Stimulated activated CD4-positive, alpha-beta T cell treated with anti-CD3 and anti-CD28 coated beads, Interleukin-1b, Interleukin-23, amount 100 ng/mL, for 24 hours (primary cell): ENCODE measurements around the gene RAD54L.
"Not testable (repeated sequence)": the region's sequence is repeated elsewhere in the genome, so short reads cannot be mapped to it uniquely, and the experiment has no call there.

Source experiments
- DNase-seq, 4 experiments: peaks; one replicate each; pipeline ENCODE4 v3.0.0-alpha.2; 2020; ENCODE audit warnings: low read depth in 4 of 4, low spot score in 1 of 4

RAD54L gene

GRCh38 chr1:46247436-46248121 lies at the start of gene RAD54L:
Gene RAD54L, plus strand, starts transcription at chr1:46247763. Its CDS starts 643 bp downstream, at chr1:46248406.
- peak; percentile 89 to 96 (median 93) for DNase-seq

- peak; percentile 33 to 70 (median 60) for DNase-seq
Observed at GRCh38 chr1:46197964-46198811, 49.4 kb upstream of the RAD54L start, which contains the start of gene POMGNT1. Gene POMGNT1, minus strand, starts transcription at chr1:46198434. Its CDS starts 613 bp downstream, at chr1:46197821.

GRCh38 chr1:46199233-46199749 lies 48.3 kb upstream of the RAD54L start:
- no peak for DNase-seq

GRCh38 chr1:46203738-46204405 lies 43.7 kb upstream of the RAD54L start:
- no peak for DNase-seq

- no peak for DNase-seq
Observed at GRCh38 chr1:46204406-46204742, 43.2 kb upstream of the RAD54L start.

- no peak for DNase-seq
Observed at GRCh38 chr1:46205141-46205540, 42.4 kb upstream of the RAD54L start.

GRCh38 chr1:46205791-46206190 lies 41.8 kb upstream of the RAD54L start:
- no peak for DNase-seq

GRCh38 chr1:46206399-46206798 lies 41.2 kb upstream of the RAD54L start:
- no peak for DNase-seq

- DNase-seq = no peak
Observed at GRCh38 chr1:46210561-46210960, 37.0 kb upstream of the RAD54L start.

- DNase-seq = no peak
Observed at GRCh38 chr1:46211051-46211450, 36.5 kb upstream of the RAD54L start.

GRCh38 chr1:46215504-46215903 lies 32.1 kb upstream of the RAD54L start:
- no peak for DNase-seq

- DNase-seq = no peak
Observed at GRCh38 chr1:46218443-46218842, 29.1 kb upstream of the RAD54L start.

GRCh38 chr1:46219551-46220520 lies 27.7 kb upstream of the RAD54L start:
- DNase-seq = no peak

- no peak for DNase-seq
Observed at GRCh38 chr1:46220808-46221207, 26.8 kb upstream of the RAD54L start.

GRCh38 chr1:46221749-46222148 lies 25.8 kb upstream of the RAD54L start:
- DNase-seq = no peak

- DNase-seq = not testable (repeated sequence)
Observed at GRCh38 chr1:46223055-46223454, 24.5 kb upstream of the RAD54L start.

GRCh38 chr1:46223472-46223943 lies 24.1 kb upstream of the RAD54L start:
- DNase-seq = peak in 2 of 4 experiments; percentile 25 to 42

GRCh38 chr1:46224966-46225365 lies 22.6 kb upstream of the RAD54L start:
- no peak for DNase-seq

- not testable (repeated sequence) for DNase-seq
Observed at GRCh38 chr1:46231231-46231630, 16.3 kb upstream of the RAD54L start.

- no peak for DNase-seq
Observed at GRCh38 chr1:46236882-46237281, 10.7 kb upstream of the RAD54L start.
